Measurements from ENCODE around the gene SCTR. TPM values are rescaled to one million over a fixed set of nuclear protein-coding genes. Genes with fewer than 3 reads are reported as not detected.

Gene SCTR
- under 1 TPM; 0.10 to 0.28 TPM for total RNA-seq
- 1 to 10 TPM; 1.6 to 1.8 TPM for polyA plus RNA-seq (ENCODE audit: insufficient read length in 2 of 2)
- long read RNA-seq, donor 1: 0 reads
- long read RNA-seq, donor 2: 0 reads
- long read RNA-seq, donor 3: 0 reads
- long read RNA-seq, donor 4: 0 reads

DNA sequence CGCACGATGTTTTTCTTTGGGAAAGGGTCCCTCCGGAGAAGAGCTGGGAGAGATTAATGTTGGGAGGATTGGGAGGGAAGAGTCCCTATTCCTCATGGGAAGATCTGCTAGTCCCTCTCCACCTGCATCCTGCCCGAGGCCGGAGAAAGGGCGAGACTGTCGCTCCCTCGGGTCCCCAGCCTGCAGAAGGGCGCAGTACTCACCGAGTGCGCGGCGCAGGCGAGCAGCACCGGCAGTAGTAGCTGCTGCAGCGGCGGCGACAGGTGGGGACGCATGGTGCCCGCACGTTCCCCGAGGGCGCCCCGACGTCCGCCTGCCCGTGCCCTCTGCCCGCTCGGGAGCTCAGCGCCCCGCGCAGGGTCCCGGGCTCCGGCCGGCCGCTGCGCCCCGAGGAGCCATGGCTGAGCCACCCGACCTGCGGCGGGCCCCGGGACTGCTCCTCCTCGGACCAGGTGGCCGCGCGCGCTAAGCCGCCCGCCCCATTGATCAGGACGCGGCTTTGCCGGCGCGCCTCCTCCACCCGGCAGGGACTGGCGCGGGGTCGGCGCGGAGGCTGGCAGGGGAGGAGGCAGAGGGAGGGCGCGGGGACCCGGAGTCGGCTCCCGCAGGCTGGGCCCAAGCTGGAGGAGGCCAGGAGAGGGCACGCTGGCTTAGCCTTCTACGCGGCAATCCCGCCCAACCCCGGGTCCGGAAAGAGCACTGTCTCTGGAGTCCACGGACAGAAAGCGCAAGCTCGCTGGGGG, at the start of gene SCTR:
SCTR (minus strand) TSS at position 532 of the 743 bp plus-strand sequence; CDS start at position 275, 257 bp downstream.
- no peak within 1 kb of the TSS for H3K4me3 ChIP-seq (ENCODE audit: low read depth, low read length)
- WGBS (ENCODE audit: insufficient coverage): 4% methylated on average over 74 of the region's 74 CpGs
- no peak within 1 kb of the TSS for H3K27ac ChIP-seq (ENCODE audit: low read depth, low read length)

DNA sequence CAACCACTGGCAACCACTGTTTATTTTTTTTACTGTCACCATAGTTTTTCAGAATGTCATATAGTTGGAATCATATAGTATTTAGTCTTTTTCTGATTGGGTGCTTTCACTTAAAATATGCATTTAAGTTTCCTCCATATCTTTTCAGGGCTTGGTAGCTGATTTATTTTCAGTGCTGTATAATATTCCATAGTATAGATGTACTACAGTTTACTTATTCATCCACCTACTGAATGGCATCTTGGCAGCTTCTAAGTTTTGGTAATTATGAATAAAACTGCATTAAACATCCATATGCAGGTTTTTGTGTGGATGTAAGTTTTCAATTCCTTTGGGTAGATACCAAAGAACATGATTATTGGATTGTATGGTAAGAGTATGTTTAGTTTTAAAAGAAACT, 43.0 kb upstream of the SCTR start:
- no peaks in the 10 kb centered on the region for H3K9me3 ChIP-seq (ENCODE audit: control insufficient read depth, insufficient read depth, low read length)

More for the DNA sequence above, at the start of gene SCTR:
- DNase-seq (ENCODE audit: low read depth in 4 of 6, low spot score in 6 of 6): peak in 2 of 6 donors; percentile 25 to 52
- peaks cover 11% of the 10 kb centered on the region for H3K4me1 ChIP-seq (ENCODE audit: control insufficient read depth, insufficient read depth, low read length)
- H3K36me3 ChIP-seq (ENCODE audit: control insufficient read depth, insufficient read depth, low read length): no peaks in the 10 kb centered on the region
- peaks cover 36% of the 10 kb centered on the region for H3K27me3 ChIP-seq (ENCODE audit: control insufficient read depth, insufficient read depth, low read length)
- no peaks in the 10 kb centered on the region for H3K9me3 ChIP-seq (ENCODE audit: control insufficient read depth, insufficient read depth, low read length)

DNA sequence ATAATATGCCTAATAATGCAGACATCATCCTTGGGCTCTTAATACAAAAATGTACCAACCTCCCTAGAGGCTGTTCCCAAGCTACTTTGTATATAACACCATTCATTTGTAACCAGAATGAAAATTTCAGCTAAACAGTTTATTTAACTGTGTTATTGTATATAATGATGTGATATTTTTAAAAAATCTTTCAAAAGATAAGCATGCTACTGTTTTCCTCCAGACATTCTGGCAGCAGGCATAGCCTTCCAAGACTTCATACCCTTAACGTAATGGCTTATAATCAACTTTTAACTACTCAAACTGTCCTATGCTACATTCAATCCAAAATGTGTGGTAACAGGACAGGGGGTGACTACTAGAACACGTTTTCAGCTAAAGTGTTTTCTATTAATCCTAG, 41.2 kb upstream of the SCTR start:
- H3K27me3 ChIP-seq (ENCODE audit: control insufficient read depth, insufficient read depth, low read length): no peaks in the 10 kb centered on the region
- no CpG with 5 or more reads among the region's 2 CpGs for WGBS (ENCODE audit: insufficient coverage)
- H3K9me3 ChIP-seq (ENCODE audit: control insufficient read depth, insufficient read depth, low read length): no peaks in the 10 kb centered on the region
- DNase-seq (ENCODE audit: low read depth in 4 of 6, low spot score in 6 of 6): no peak
- H3K4me1 ChIP-seq (ENCODE audit: control insufficient read depth, insufficient read depth, low read length): no peaks in the 10 kb centered on the region
- no peak overlapping the region for H3K27ac ChIP-seq (ENCODE audit: low read depth, low read length)
- no peak overlapping the region for H3K4me3 ChIP-seq (ENCODE audit: low read depth, low read length)
- no peaks in the 10 kb centered on the region for H3K36me3 ChIP-seq (ENCODE audit: control insufficient read depth, insufficient read depth, low read length)

More for the DNA sequence above, 43.0 kb upstream of the SCTR start:
- no peak for DNase-seq (ENCODE audit: low read depth in 4 of 6, low spot score in 6 of 6)
- Histone ChIP-seq H3K4me1 (ENCODE audit: control insufficient read depth, insufficient read depth, low read length) (no peaks in the 10 kb centered on the region), H3K27me3 (ENCODE audit: control insufficient read depth, insufficient read depth, low read length) (no peaks in the 10 kb centered on the region), H3K4me3 (ENCODE audit: low read depth, low read length) (no peak overlapping the region), H3K36me3 (ENCODE audit: control insufficient read depth, insufficient read depth, low read length) (no peaks in the 10 kb centered on the region), H3K27ac (ENCODE audit: low read depth, low read length) (no peak overlapping the region)

DNA sequence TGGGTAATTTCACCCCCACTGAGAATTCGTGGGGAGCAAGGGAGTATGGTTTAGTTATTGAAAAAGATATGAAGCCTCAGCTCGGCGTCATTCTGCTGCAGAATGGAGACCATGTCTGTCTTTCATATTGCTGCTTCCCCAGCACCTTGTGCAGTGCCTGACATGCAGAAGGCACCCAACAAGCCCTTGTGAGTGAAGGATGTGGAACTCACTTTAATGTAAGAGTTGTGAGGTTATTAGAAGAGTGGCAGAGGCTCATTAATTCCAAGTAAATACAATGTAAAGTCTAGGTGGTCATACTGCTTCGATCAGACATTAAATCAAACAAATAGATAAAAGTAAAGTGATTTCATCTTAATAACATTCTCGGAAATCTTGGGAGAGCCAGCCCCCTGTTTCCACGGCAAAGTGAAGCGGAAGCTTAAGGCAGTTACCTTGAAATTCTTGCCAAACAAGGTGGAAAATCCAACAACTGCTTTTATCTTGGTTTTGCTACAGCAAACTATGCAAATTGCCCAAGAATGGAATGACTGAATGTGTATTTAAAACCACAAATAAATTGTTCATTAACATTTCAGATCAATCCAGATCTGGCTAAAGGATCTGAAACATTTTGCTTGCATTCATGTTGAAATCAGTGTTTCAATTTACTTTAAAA, 29.5 kb upstream of the SCTR start:
- Histone ChIP-seq H3K27ac (ENCODE audit: low read depth, low read length) (no peak overlapping the region), H3K4me1 (ENCODE audit: control insufficient read depth, insufficient read depth, low read length) (no peaks in the 10 kb centered on the region), H3K4me3 (ENCODE audit: low read depth, low read length) (no peak overlapping the region), H3K9me3 (ENCODE audit: control insufficient read depth, insufficient read depth, low read length) (no peaks in the 10 kb centered on the region), H3K36me3 (ENCODE audit: control insufficient read depth, insufficient read depth, low read length) (peaks cover 6% of the 10 kb centered on the region), H3K27me3 (ENCODE audit: control insufficient read depth, insufficient read depth, low read length) (no peaks in the 10 kb centered on the region)
- no peak for DNase-seq (ENCODE audit: low read depth in 4 of 6, low spot score in 6 of 6)
- WGBS (ENCODE audit: insufficient coverage): 100% methylated on average over 3 of the region's 7 CpGs

DNA sequence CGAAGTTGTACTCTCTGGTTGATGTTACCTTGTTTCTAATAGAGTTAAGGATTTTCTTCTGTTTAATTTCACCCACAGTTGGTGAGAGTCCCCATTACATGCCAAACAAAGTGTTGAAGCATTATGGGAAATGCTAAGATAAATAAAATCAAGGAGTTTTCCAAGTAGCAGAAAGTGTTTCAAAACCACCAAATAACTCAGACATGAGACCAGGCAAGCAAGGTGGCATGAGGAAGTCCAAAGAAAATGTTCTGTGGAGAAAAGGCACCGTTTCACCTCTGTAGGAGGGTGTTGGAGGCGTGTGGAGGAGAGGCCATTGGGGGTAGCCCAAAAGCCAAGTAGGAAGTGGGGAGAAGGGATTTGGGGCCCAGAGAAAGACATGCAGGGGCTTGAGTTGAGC, 28.6 kb upstream of the SCTR start:
- H3K9me3 ChIP-seq (ENCODE audit: control insufficient read depth, insufficient read depth, low read length): no peaks in the 10 kb centered on the region
- no peaks in the 10 kb centered on the region for H3K27me3 ChIP-seq (ENCODE audit: control insufficient read depth, insufficient read depth, low read length)
- 100% methylated on average over 2 of the region's 3 CpGs for WGBS (ENCODE audit: insufficient coverage)
- no peak overlapping the region for H3K27ac ChIP-seq (ENCODE audit: low read depth, low read length)
- no peak overlapping the region for H3K4me3 ChIP-seq (ENCODE audit: low read depth, low read length)
- H3K36me3 ChIP-seq (ENCODE audit: control insufficient read depth, insufficient read depth, low read length): peaks cover 6% of the 10 kb centered on the region
- no peak for DNase-seq (ENCODE audit: low read depth in 4 of 6, low spot score in 6 of 6)
- no peaks in the 10 kb centered on the region for H3K4me1 ChIP-seq (ENCODE audit: control insufficient read depth, insufficient read depth, low read length)

DNA sequence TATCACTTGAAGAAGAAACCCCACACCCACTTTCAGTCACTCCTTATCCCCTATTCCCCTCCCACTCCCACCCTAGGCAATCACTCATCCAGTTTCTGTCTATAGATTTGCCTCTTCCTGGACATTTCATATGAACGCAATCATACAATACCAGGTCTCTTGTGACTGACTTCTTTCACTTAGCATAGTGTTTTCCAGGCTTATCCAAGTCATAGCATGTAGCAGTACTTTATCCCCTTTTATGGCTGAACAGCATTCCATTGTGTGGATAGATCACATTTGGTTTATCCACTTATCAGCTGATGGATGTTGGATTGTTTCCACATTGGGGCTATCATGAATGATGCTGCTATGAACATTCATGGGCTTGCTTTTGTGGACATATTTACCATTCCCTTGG, 26.6 kb upstream of the SCTR start:
- WGBS (ENCODE audit: insufficient coverage): no CpG with 5 or more reads among the region's 1 CpG
- DNase-seq (ENCODE audit: low read depth in 4 of 6, low spot score in 6 of 6): no peak
- Histone ChIP-seq H3K4me1 (ENCODE audit: control insufficient read depth, insufficient read depth, low read length) (no peaks in the 10 kb centered on the region), H3K36me3 (ENCODE audit: control insufficient read depth, insufficient read depth, low read length) (peaks cover 6% of the 10 kb centered on the region), H3K27ac (ENCODE audit: low read depth, low read length) (no peak overlapping the region), H3K27me3 (ENCODE audit: control insufficient read depth, insufficient read depth, low read length) (no peaks in the 10 kb centered on the region), H3K9me3 (ENCODE audit: control insufficient read depth, insufficient read depth, low read length) (no peaks in the 10 kb centered on the region), H3K4me3 (ENCODE audit: low read depth, low read length) (no peak overlapping the region)

DNA sequence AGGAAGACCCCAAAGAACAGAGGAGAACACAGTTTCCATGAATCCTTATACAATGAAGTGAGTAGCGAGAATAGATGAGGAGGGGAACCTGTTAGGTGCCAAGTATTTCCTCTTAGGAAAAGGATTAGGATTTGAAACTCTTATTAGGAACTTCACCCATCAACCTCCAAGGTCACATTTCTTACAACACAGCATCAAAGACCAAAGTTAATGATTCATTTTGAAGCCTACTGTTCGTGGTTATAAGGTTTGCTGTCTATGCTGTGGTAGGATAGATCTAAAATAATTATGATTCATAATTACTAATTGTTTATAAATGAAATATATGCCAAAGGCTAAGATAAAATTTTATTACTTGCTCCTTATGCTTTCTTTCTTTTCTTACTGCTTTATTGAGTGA, 26.1 kb upstream of the SCTR start:
- Histone ChIP-seq H3K4me1 (ENCODE audit: control insufficient read depth, insufficient read depth, low read length) (no peaks in the 10 kb centered on the region), H3K9me3 (ENCODE audit: control insufficient read depth, insufficient read depth, low read length) (no peaks in the 10 kb centered on the region), H3K4me3 (ENCODE audit: low read depth, low read length) (no peak overlapping the region), H3K27me3 (ENCODE audit: control insufficient read depth, insufficient read depth, low read length) (no peaks in the 10 kb centered on the region), H3K27ac (ENCODE audit: low read depth, low read length) (no peak overlapping the region), H3K36me3 (ENCODE audit: control insufficient read depth, insufficient read depth, low read length) (peaks cover 6% of the 10 kb centered on the region)
- WGBS (ENCODE audit: insufficient coverage): no CpG with 5 or more reads among the region's 2 CpGs
- no peak for DNase-seq (ENCODE audit: low read depth in 4 of 6, low spot score in 6 of 6)

DNA sequence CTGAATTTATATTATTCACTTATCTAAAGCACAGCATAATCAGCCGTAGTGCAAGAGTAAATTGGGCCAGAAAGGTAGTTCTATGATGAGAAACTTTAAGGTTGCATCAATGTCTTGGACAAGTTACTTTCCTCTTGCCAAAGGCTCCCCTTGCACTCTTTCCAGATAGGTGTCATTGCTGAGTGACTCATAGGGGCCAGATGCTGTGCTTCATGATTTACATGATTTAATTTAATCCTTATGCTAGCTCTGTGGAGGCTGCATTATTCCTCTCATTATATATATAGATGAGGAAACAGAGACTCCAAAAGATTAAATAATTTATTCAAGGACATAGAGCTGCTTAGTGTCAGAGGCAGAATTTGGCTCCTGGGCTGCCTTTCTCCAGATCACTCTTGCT, 25.0 kb upstream of the SCTR start:
- no peak overlapping the region for H3K4me3 ChIP-seq (ENCODE audit: low read depth, low read length)
- H3K27me3 ChIP-seq (ENCODE audit: control insufficient read depth, insufficient read depth, low read length): no peaks in the 10 kb centered on the region
- no peak for DNase-seq (ENCODE audit: low read depth in 4 of 6, low spot score in 6 of 6)
- peaks cover 6% of the 10 kb centered on the region for H3K36me3 ChIP-seq (ENCODE audit: control insufficient read depth, insufficient read depth, low read length)
- H3K9me3 ChIP-seq (ENCODE audit: control insufficient read depth, insufficient read depth, low read length): no peaks in the 10 kb centered on the region
- no peak overlapping the region for H3K27ac ChIP-seq (ENCODE audit: low read depth, low read length)
- peaks cover 7% of the 10 kb centered on the region for H3K4me1 ChIP-seq (ENCODE audit: control insufficient read depth, insufficient read depth, low read length)
- WGBS (ENCODE audit: insufficient coverage): no CpG with 5 or more reads among the region's 1 CpG

DNA sequence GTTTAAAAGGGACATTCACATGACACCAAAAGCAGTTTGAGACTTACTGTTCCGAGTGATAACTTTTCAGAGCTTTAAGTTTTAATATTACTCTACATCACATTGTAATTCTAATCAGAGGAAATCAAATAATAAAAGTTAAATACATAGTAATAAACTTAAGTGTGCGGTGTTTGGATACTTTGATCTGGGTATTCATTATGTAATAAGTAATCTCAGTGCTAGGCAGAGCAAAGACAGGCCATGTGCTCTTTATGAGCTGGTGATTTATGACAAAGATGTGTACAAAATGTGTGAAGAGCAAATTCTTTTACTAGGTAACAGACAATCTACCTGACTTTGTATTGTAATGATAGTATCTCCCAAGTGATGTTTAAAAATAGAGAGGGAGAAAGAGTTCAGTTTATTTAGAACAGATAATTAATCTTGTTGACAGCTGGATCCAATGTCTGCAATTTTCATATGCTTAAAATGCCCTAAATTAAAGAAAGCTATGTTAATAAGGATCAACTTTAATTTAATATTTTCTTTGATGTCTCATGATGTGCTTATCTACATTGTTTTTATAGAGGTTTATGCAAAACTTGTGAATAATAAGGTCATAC, 24.3 kb upstream of the SCTR start:
- Histone ChIP-seq H3K27me3 (ENCODE audit: control insufficient read depth, insufficient read depth, low read length) (no peaks in the 10 kb centered on the region), H3K36me3 (ENCODE audit: control insufficient read depth, insufficient read depth, low read length) (peaks cover 6% of the 10 kb centered on the region), H3K4me1 (ENCODE audit: control insufficient read depth, insufficient read depth, low read length) (peaks cover 10% of the 10 kb centered on the region), H3K27ac (ENCODE audit: low read depth, low read length) (no peak overlapping the region), H3K9me3 (ENCODE audit: control insufficient read depth, insufficient read depth, low read length) (no peaks in the 10 kb centered on the region), H3K4me3 (ENCODE audit: low read depth, low read length) (no peak overlapping the region)
- DNase-seq (ENCODE audit: low read depth in 4 of 6, low spot score in 6 of 6): no peak
- WGBS (ENCODE audit: insufficient coverage): no CpG with 5 or more reads among the region's 2 CpGs

Data from spinal cord (tissue), 10 donors.